B cell (primary cell): ENCODE measurements around the gene ZBTB47.

ENCODE experiments used
- EZH2 ChIP-seq: IDR thresholded peaks from 2 replicates; pipeline ENCODE4 v1.6.1; 2012; ENCODE audit warnings: borderline replicate concordance, low read depth, mild to moderate bottlenecking, moderate library complexity, low read length; ENCODE audit not compliant: insufficient read depth, poor library complexity, severe bottlenecking
- TF ChIP-seq, protein P1 (sequence below): fragments of 200-600 bp; IDR thresholded peaks from one replicate; pipeline ENCODE4 v1.8.0; 2022; ENCODE audit warnings: antibody characterized with exemption, mild to moderate bottlenecking

DNA sequence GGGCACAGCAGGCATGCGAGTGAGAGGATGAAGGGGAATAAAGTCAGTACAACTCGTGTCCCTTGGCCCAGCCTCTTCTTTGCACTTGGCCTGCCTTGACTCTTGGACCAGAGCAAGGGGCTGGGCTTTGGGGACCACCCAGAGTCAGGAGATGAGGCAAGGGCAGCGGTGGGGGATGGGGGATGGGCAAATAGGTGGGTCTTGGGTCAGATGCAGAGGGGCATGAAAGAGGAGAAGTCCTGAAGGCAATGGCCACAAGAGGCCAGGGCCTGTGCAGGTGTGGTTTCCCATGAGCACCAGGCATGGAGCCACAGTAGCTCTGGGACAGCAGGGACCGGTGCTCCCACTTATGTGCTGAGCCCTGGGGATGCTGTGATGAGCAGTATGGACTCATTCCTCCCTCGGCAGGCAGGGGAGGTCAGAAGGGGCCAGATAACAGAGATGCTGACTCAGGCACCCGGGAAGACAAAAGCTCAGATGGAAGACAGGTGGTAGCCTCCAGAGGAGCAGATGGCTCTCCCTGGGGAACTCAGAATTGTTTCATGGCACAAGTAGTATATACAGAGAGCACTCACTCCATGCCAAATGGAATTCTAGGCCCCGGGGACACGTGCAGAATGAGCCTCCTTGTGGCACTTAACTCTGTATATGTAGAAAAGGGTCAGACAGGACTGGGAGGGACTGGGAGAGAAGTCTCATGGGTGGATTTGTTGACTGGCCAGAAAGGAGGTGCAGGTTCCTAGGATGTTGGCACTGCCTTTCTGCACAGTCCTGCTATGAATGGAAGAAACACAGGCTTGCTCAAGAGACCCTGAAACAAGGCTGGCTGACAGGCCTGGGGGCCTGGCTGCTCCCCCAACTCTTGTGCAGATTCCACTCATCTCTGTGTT is 14.3 kb downstream of the ZBTB47 start:
- TF ChIP-seq, protein P1, sequence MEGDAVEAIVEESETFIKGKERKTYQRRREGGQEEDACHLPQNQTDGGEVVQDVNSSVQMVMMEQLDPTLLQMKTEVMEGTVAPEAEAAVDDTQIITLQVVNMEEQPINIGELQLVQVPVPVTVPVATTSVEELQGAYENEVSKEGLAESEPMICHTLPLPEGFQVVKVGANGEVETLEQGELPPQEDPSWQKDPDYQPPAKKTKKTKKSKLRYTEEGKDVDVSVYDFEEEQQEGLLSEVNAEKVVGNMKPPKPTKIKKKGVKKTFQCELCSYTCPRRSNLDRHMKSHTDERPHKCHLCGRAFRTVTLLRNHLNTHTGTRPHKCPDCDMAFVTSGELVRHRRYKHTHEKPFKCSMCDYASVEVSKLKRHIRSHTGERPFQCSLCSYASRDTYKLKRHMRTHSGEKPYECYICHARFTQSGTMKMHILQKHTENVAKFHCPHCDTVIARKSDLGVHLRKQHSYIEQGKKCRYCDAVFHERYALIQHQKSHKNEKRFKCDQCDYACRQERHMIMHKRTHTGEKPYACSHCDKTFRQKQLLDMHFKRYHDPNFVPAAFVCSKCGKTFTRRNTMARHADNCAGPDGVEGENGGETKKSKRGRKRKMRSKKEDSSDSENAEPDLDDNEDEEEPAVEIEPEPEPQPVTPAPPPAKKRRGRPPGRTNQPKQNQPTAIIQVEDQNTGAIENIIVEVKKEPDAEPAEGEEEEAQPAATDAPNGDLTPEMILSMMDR: no peak
- no peak for TF ChIP-seq EZH2
